Neutrophil (primary cell): ENCODE data around the gene VWA2.

Experiments used
- H3K27ac ChIP-seq: fragments of 200-600 bp; sonication (generic); 2 replicates; pipeline ENCODE4 v1.5.1; 2016; ENCODE audit warnings: mild to moderate bottlenecking, moderate library complexity
- H3K27me3 ChIP-seq: fragments of 200-600 bp; sonication (generic); 2 replicates; pipeline ENCODE4 v1.6.0; 2016; ENCODE audit warnings: mild to moderate bottlenecking
- H3K36me3 ChIP-seq: fragments of 200-600 bp; sonication (generic); 2 replicates; pipeline ENCODE4 v1.5.1; 2017
- H3K4me1 ChIP-seq, 2 experiments: fragments of 200-600 bp in 1 of 2; sonication (generic) in 1 of 2; 1 replicate in 1 of 2; 2 replicates in 1 of 2; pipeline versions ENCODE4 v1.5.1 to v1.6.1; 2013 to 2016; ENCODE audit warnings: low read depth in 1 of 2, low read length in 1 of 2, mild to moderate bottlenecking in 1 of 2, moderate library complexity in 1 of 2; ENCODE audit not compliant: control insufficient read depth in 1 of 2, insufficient read depth in 1 of 2
- H3K4me3 ChIP-seq, 2 experiments: fragments of 200-600 bp in 1 of 2; sonication (generic) in 1 of 2; 1 replicate in 1 of 2; 2 replicates in 1 of 2; pipeline ENCODE4 v1.5.1; 2013 to 2016; ENCODE audit warnings: low read depth in 1 of 2, low read length in 1 of 2, mild to moderate bottlenecking in 1 of 2, moderate library complexity in 1 of 2
- H3K9me3 ChIP-seq: fragments of 200-600 bp; sonication (generic); 2 replicates; pipeline ENCODE4 v1.5.1; 2016
- TF ChIP-seq, protein P1 (sequence below): fragments of 200-600 bp; sonication (generic); IDR thresholded peaks from 2 replicates; pipeline ENCODE4 v1.5.1; 2016; ENCODE audit warnings: antibody characterized with exemption

Gene VWA2

DNA sequence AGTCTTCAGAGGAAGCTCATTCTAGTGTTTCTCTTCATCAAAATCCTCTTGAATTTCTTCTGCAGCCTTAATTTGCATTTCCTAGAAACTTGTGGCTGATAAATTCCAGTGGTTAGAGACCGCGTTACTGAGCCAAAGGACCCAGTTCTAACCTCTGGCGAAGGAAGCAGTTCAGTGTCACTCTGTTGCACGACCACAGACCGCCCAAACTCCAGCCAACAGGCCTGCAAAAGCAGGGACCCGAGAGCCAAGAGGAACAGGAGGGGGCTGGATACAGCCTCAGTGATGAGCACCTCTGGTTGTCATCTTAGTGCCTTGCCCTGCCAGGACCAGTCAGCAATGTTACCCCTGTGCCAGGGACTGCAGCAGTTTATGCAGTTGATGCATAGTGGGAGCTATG is 95.2 kb downstream of the VWA2 start:
- TF ChIP-seq, protein P1, sequence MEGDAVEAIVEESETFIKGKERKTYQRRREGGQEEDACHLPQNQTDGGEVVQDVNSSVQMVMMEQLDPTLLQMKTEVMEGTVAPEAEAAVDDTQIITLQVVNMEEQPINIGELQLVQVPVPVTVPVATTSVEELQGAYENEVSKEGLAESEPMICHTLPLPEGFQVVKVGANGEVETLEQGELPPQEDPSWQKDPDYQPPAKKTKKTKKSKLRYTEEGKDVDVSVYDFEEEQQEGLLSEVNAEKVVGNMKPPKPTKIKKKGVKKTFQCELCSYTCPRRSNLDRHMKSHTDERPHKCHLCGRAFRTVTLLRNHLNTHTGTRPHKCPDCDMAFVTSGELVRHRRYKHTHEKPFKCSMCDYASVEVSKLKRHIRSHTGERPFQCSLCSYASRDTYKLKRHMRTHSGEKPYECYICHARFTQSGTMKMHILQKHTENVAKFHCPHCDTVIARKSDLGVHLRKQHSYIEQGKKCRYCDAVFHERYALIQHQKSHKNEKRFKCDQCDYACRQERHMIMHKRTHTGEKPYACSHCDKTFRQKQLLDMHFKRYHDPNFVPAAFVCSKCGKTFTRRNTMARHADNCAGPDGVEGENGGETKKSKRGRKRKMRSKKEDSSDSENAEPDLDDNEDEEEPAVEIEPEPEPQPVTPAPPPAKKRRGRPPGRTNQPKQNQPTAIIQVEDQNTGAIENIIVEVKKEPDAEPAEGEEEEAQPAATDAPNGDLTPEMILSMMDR, result no peak
- Histone ChIP-seq H3K4me3 (no peak overlapping the region), H3K27ac (no peak overlapping the region), H3K4me1 (no peaks in the 10 kb centered on the region), H3K27me3 (peaks cover 28% of the 10 kb centered on the region), H3K9me3 (no peaks in the 10 kb centered on the region), H3K36me3 (no peaks in the 10 kb centered on the region)

DNA sequence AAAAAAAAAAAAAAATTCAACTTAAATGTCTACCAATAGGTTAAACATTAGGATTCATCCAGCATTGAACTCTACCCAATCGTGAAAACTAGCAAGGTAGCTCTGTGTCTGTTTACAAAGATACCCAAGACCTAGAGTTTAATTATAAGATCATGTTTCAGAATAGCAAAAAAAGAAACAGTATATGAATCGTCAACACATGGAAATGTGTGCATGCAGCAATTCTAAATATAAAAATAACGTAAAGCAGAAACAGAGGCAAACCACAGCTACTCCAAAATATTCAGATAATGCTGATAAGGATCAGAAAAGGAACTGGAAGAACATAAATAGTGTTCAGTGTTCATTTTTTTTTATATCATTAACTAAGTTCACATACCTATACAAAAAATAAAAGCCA is 96.6 kb downstream of the VWA2 start:
- H3K4me3 ChIP-seq, result no peak overlapping the region
- no peaks in the 10 kb centered on the region for H3K4me1 ChIP-seq
- no peak overlapping the region for H3K27ac ChIP-seq
- H3K27me3 ChIP-seq, result peaks cover 28% of the 10 kb centered on the region
- H3K36me3 ChIP-seq, result no peaks in the 10 kb centered on the region
- TF ChIP-seq, protein P1, result no peak
- H3K9me3 ChIP-seq, result no peaks in the 10 kb centered on the region

DNA sequence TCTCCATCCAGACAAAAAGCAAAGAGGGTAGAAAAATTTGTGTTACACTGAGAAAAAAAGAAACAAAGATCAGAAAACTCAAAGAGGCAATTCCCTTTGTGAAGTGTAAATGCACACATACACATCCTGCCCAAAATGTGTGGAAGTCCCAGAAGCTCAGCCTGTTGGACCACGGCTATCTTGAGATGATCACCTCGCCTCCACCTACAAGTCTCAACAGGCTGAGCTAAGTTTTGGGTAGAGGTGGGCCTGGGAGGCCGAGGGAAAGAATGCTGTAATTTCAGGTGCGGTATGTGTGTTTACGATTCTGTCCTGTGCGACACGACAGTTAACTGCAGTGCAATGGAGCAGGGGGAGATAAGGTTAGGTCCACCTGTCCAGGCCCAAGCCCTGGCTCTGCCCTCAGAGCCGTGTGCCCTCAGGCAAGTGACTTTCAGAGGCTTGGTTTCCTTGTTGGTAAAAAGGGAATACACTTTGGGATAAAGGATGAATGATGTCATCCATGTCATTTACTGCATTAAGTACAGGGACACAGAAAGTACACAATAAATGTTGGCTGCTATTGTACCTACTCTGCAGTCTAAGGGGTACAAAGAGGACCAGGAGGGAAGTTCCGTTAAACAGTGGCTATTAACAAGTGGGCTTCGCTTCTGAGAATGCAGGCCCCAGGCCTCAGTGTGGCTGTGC is 97.9 kb downstream of the VWA2 start:
- Histone ChIP-seq H3K4me1 (no peaks in the 10 kb centered on the region), H3K27me3 (peaks cover 28% of the 10 kb centered on the region), H3K9me3 (no peaks in the 10 kb centered on the region), H3K4me3 (no peak overlapping the region), H3K36me3 (no peaks in the 10 kb centered on the region), H3K27ac (no peak overlapping the region)
- TF ChIP-seq, protein P1, result no peak

DNA sequence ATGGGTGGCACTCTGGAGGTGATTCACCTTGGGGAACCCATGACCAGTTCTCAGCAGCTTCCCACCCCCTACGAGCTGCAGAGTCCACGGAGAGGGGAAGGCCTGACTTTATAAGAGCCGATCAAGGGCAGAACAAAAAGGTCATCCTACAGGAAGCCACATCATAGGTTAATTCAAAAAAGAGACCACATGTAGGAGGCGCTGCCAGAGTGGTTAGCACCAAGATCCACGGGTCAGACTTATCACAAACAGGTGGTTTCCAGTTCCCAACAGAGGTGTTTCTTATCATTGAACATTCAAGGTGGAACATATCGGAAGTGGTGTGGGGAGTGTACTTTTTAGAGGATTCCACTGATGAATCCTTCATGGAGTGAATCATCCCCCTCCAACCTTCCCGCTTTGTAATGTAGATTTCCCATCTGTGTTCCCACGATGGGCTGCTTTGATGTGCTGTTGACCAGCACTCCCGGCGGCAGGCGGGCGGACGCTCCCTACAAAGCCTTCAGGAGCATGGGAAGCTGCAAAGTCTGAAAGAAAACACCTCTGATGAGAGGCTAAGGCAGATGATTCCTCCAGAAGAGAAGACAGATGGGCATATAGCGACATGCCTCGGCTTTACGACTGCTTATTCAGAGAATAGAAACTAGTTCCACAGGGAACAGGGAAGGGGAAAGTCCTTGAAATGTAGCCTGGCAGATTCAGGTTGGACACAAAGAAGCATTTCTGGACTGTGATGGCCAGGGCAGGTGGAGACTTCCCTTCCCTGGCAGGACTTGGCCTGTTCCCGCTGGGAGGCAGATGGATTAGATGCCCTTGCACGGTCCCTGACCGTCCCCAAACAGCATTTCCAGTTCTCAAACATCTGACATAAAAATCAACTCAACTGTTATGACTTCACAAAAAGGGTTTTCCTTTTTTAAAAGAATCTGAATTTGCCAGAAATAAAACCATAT is 98.7 kb downstream of the VWA2 start:
- peaks cover 21% of the 10 kb centered on the region for H3K27me3 ChIP-seq
- no peaks in the 10 kb centered on the region for H3K36me3 ChIP-seq
- H3K4me3 ChIP-seq, result no peak overlapping the region
- TF ChIP-seq, protein P1, result no peak
- no peak overlapping the region for H3K27ac ChIP-seq
- H3K9me3 ChIP-seq, result no peaks in the 10 kb centered on the region
- no peaks in the 10 kb centered on the region for H3K4me1 ChIP-seq

DNA sequence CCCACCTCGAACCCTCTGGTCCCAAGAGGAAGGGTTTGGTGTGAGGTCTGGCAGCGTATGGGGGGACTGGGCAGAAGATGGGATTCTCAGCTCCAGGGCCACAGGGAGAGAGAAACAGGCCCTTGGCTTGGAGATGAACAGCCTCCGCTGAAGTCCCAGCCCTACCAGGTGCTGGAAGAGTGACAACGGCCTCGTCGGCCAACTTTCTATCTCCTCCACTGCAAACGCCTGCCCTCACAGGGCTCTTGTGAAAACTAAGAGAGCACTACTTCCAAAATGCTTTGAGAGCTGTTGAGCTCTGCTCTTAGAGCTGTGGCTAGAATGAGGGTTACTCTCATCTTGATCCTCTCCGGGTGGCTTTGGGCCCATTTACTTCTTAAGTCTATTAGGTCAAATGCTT is 101.8 kb downstream of the VWA2 start:
- no peak overlapping the region for H3K27ac ChIP-seq

More for the DNA sequence above, 101.8 kb downstream of the VWA2 start:
- TF ChIP-seq, protein P1, result no peak
- H3K36me3 ChIP-seq, result no peaks in the 10 kb centered on the region
- no peaks in the 10 kb centered on the region for H3K27me3 ChIP-seq
- no peaks in the 10 kb centered on the region for H3K9me3 ChIP-seq
- H3K4me3 ChIP-seq, result no peak overlapping the region
- H3K4me1 ChIP-seq, result no peaks in the 10 kb centered on the region
